WTC11 (cell line): Measurements from ENCODE around the gene KPRP.

ENCODE experiments used
- ATF3 ChIP-seq: sonication (generic); formaldehyde crosslinking; conservative IDR thresholded peaks from 2 replicates; pipeline ENCODE4 v1.8.1; 2022; ENCODE audit warnings: mild to moderate bottlenecking, missing genetic modification reagents
- CTCF ChIP-seq: fragments of 200-600 bp; IDR thresholded peaks from 2 replicates; pipeline ENCODE4 v1.8.0; 2022; ENCODE audit warnings: antibody characterized with exemption
- IRF2 ChIP-seq: sonication (generic); formaldehyde crosslinking; IDR thresholded peaks from 2 replicates; pipeline ENCODE4 v1.8.0; 2022; ENCODE audit warnings: low read depth, missing genetic modification reagents, borderline replicate concordance
- RELA ChIP-seq: sonication (generic); formaldehyde crosslinking; IDR thresholded peaks from 2 replicates; pipeline ENCODE4 v1.8.1; 2022; ENCODE audit warnings: missing genetic modification reagents, mild to moderate bottlenecking, borderline replicate concordance
- SP1 ChIP-seq: sonication (generic); formaldehyde crosslinking; conservative IDR thresholded peaks from 2 replicates; pipeline ENCODE4 v1.8.1; 2022; ENCODE audit warnings: missing genetic modification reagents
- TEAD4 ChIP-seq: sonication (generic); formaldehyde crosslinking; IDR thresholded peaks from 2 replicates; pipeline ENCODE4 v1.8.0; 2022; ENCODE audit warnings: mild to moderate bottlenecking, missing genetic modification reagents
- USF2 ChIP-seq: sonication (generic); formaldehyde crosslinking; IDR thresholded peaks from 2 replicates; pipeline ENCODE4 v1.8.1; 2023; ENCODE audit warnings: mild to moderate bottlenecking, missing genetic modification reagents, moderate library complexity
- ZNF232 ChIP-seq: sonication (generic); formaldehyde crosslinking; IDR thresholded peaks from 2 replicates; pipeline ENCODE4 v1.8.0; 2022; ENCODE audit warnings: mild to moderate bottlenecking, missing genetic modification reagents

GRCh38 chr1:152761609-152762213 lies 3.9 kb downstream of the KPRP start:
- TF ChIP-seq USF2 (CRISPR knock-in tag) (no peak), TEAD4 (CRISPR knock-in tag) (no peak), CTCF (no peak), RELA (no peak), IRF2 (CRISPR knock-in tag) (no peak), ATF3 (no peak), ZNF232 (CRISPR knock-in tag) (no peak), SP1 (no peak)
